ENCODE measurements around the gene NSFL1C.

NSFL1C gene

DNA sequence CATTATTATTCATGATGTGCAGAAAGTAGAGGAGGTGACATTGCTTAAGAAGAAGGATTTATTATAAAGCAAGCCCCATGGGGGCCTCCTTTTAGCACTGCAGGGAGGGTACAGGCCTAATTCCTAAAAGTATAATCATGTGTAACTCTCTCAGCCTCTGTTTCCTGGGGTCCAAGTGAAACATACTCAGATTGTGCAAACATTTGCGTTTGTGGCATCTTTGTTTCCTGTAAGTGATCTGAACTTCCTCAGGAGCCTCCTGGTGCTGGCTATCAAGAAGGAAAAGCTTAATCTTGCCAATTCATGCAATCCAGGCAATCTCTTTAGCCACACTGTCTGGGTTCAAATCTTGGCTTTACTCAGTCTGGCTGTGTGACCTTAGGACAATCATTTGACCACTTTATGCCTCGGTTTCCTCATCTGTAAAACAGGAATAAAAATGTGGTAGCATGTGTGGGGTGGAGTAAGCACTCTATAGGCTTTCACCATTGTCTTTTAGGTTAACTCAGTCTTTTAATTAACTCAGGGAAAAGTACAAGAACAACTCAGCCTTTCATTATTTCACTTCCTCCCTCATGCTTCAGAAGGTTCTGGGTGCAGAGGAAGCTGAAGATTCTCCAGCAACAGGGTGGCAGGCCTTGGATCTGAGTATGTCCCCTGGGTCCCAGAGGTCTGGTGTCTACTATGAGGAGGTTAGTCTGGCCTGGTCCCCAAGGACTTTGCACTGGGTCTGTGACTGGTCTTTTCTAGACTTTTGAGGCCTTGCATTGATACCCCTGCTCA, 25.4 kb upstream of the NSFL1C start:
- Histone ChIP-seq H3K27ac (ENCODE audit: low read depth, low read length) (peak overlapping the region; percentile 88), H3K9me2 (replicated peaks; ENCODE audit: control insufficient read depth, low read length) (no peaks in the 10 kb centered on the region), H4K20me1 (ENCODE audit: control insufficient read depth, insufficient read depth, low read depth, low read length) (no peaks in the 10 kb centered on the region), H3F3A (ENCODE audit: control insufficient read depth, insufficient read depth) (peaks cover 13% of the 10 kb centered on the region), H3K4me2 (ENCODE audit: low read length) (peak overlapping the region; percentile 49), H3K36me3 (ENCODE audit: control insufficient read depth, low read length) (no peaks in the 10 kb centered on the region), H3K4me1 (ENCODE audit: control insufficient read depth, low read length) (peaks cover 84% of the 10 kb centered on the region), H3K79me2 (ENCODE audit: control insufficient read depth, low read length) (peaks cover 7% of the 10 kb centered on the region; the same call in 1 of the 2 replicates), H3K9me3 (ENCODE audit: control insufficient read depth, insufficient read depth, low read length) (peaks cover 7% of the 10 kb centered on the region; the same call in 1 of the 2 replicates), H3K27me3 (ENCODE audit: control insufficient read depth, low read length) (no peaks in the 10 kb centered on the region), H3K4me3 (ENCODE audit: low read length) (peak overlapping the region; percentile 55)
- TF ChIP-seq, protein P1, sequence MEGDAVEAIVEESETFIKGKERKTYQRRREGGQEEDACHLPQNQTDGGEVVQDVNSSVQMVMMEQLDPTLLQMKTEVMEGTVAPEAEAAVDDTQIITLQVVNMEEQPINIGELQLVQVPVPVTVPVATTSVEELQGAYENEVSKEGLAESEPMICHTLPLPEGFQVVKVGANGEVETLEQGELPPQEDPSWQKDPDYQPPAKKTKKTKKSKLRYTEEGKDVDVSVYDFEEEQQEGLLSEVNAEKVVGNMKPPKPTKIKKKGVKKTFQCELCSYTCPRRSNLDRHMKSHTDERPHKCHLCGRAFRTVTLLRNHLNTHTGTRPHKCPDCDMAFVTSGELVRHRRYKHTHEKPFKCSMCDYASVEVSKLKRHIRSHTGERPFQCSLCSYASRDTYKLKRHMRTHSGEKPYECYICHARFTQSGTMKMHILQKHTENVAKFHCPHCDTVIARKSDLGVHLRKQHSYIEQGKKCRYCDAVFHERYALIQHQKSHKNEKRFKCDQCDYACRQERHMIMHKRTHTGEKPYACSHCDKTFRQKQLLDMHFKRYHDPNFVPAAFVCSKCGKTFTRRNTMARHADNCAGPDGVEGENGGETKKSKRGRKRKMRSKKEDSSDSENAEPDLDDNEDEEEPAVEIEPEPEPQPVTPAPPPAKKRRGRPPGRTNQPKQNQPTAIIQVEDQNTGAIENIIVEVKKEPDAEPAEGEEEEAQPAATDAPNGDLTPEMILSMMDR (IDR thresholded peaks at IDR 0.05; ENCODE audit: low read depth, low read length, poor library complexity, severe bottlenecking), result no peak
- no peak for TF ChIP-seq EZH2phosphoT487 (IDR thresholded peaks at IDR 0.05; ENCODE audit: borderline replicate concordance, low read length)

DNA sequence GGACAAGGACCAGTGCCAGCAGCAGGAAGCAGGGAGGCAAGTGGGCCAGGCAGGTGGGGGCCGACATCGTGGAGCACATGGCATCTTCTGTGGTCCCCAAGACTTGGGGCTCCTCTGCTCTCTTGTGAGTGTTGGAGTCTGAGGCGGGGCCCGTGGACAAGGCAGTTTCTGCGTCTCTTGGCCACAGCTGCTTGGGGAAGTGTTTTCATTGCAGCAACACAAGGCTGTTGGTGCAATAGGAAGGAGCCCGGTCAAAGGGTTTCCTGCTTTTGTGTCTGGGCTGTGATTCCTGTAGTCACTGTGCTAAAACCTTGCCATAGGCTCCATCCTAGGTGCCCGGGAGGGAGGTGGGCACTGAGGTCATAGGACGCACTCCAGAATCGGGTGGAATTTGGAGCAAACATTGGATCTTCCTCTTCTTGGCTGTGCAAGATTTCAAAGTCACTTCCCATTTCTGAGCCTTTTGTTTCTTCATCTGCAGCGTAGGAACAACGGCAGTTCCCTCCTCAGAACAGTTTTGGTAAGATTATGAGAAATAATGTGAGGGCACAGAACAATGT, 24.7 kb upstream of the NSFL1C start, which contains the start of gene SIRPB2:
Gene SIRPB2 (minus strand): TSS at position 140 of the 560 bp plus-strand sequence. CDS start 61 bp downstream, at position 79.
- no peaks in the 10 kb centered on the region for H4K20me1 ChIP-seq (ENCODE audit: control insufficient read depth, insufficient read depth, low read depth, low read length)
- peaks cover 91% of the 10 kb centered on the region for H3K4me1 ChIP-seq (ENCODE audit: control insufficient read depth, low read length)
- H3K9me3 ChIP-seq (ENCODE audit: control insufficient read depth, insufficient read depth, low read length), result peaks cover 7% of the 10 kb centered on the region; the same call in 1 of the 2 replicates
- no peak for TF ChIP-seq EZH2phosphoT487 (IDR thresholded peaks at IDR 0.05; ENCODE audit: borderline replicate concordance, low read length)
- H3K4me3 ChIP-seq (ENCODE audit: low read length), result peak within 1 kb of the TSS; percentile 55
- H3F3A ChIP-seq (ENCODE audit: control insufficient read depth, insufficient read depth), result peaks cover 18% of the 10 kb centered on the region
- H3K27ac ChIP-seq (ENCODE audit: low read depth, low read length), result peak within 1 kb of the TSS; percentile 88
- H3K4me2 ChIP-seq (ENCODE audit: low read length), result peak within 1 kb of the TSS; percentile 49
- no peaks in the 10 kb centered on the region for H3K9me2 ChIP-seq (replicated peaks; ENCODE audit: control insufficient read depth, low read length)
- H3K27me3 ChIP-seq (ENCODE audit: control insufficient read depth, low read length), result no peaks in the 10 kb centered on the region
- peaks cover 7% of the 10 kb centered on the region; the same call in 1 of the 2 replicates for H3K79me2 ChIP-seq (ENCODE audit: control insufficient read depth, low read length)
- no peaks in the 10 kb centered on the region for H3K36me3 ChIP-seq (ENCODE audit: control insufficient read depth, low read length)

DNA sequence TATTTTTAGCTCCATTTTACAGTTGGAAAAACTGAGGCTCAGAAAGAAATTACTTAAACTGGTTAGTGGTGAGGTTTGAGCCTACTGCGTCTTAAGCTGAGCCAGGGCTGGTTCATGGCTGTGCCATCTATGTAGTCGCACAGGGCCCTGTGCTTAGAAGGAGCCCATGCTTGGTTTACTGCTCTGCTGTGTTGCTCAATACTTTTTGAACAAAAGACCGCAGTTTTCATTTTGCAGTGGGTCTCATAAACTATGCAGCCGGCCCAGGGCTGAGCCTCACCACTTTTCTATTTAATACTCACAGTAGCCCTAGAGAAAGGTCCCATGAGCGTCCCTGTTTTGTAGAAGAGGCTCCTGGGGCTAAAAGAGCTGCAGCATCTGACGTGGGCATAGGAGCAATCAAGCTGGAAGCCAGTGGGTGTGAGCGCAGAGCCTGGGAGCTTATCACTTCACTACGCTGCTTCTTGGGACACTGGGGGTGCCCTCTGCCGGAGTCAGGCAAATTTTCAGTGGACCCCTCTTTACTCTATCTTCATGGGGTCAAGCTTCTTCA, 24.1 kb upstream of the NSFL1C start:
- TF ChIP-seq, protein P1 (IDR thresholded peaks at IDR 0.05; ENCODE audit: low read depth, low read length, poor library complexity, severe bottlenecking), result no peak
- no peak for TF ChIP-seq EZH2phosphoT487 (IDR thresholded peaks at IDR 0.05; ENCODE audit: borderline replicate concordance, low read length)
- H3K79me2 ChIP-seq (ENCODE audit: control insufficient read depth, low read length), result peaks cover 7% of the 10 kb centered on the region; the same call in 1 of the 2 replicates
- H3K4me3 ChIP-seq (ENCODE audit: low read length), result peak overlapping the region; percentile 55
- H3K27ac ChIP-seq (ENCODE audit: low read depth, low read length), result peak overlapping the region; percentile 88
- no peaks in the 10 kb centered on the region for H3K9me2 ChIP-seq (replicated peaks; ENCODE audit: control insufficient read depth, low read length)
- H3K4me1 ChIP-seq (ENCODE audit: control insufficient read depth, low read length), result peaks cover 97% of the 10 kb centered on the region
- H3K27me3 ChIP-seq (ENCODE audit: control insufficient read depth, low read length), result no peaks in the 10 kb centered on the region
- no peaks in the 10 kb centered on the region for H4K20me1 ChIP-seq (ENCODE audit: control insufficient read depth, insufficient read depth, low read depth, low read length)
- H3K4me2 ChIP-seq (ENCODE audit: low read length), result peak overlapping the region; percentile 49
- peaks cover 18% of the 10 kb centered on the region for H3F3A ChIP-seq (ENCODE audit: control insufficient read depth, insufficient read depth)
- no peaks in the 10 kb centered on the region for H3K36me3 ChIP-seq (ENCODE audit: control insufficient read depth, low read length)
- H3K9me3 ChIP-seq (ENCODE audit: control insufficient read depth, insufficient read depth, low read length), result peaks cover 7% of the 10 kb centered on the region; the same call in 1 of the 2 replicates

Data from DOHH2 (cell line).